SIG-M5 treated with dmso at 0.1 percent for 504 hours (cell line): ENCODE measurements around the gene MOCS1.

Experiments
- DNase-seq: peaks from one replicate; lab custom pipeline; 2025; ENCODE audit not compliant: unreplicated experiment; lab: John Stamatoyannopoulos, UW

The MOCS1 gene

DNA sequence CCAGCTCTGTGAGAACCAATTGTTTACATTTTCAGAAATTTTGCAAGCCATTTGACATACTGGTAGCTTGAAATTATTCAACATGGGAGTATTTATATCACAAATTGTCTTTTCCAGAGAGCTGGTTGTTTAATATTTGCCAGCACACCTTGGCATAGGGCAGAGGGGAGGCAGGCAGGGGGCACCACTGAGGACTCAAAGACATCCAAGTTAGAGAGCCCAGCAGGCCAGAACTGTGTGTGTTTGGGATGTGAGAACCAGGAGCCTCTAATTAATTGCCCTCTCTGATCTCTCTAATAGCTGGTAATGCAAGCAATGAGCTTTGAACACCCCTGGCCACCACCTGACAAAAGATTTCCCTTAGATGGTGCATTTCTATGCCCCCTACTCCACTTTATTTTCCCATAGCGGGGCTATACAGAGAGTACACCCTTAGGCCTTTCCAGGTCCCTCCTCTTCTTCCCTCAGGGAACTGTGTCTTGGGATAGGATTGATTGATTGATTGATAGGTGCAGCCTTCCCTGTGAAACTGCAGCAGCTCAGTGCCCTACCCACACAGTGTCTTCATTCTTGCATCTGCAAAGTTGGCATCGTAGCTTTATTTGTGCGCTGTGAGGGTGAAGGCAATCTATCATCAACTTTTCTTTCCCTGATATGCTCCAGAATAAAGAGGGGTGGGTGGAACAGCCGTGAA is 29.2 kb downstream of the MOCS1 start:
- no peak for DNase-seq

DNA sequence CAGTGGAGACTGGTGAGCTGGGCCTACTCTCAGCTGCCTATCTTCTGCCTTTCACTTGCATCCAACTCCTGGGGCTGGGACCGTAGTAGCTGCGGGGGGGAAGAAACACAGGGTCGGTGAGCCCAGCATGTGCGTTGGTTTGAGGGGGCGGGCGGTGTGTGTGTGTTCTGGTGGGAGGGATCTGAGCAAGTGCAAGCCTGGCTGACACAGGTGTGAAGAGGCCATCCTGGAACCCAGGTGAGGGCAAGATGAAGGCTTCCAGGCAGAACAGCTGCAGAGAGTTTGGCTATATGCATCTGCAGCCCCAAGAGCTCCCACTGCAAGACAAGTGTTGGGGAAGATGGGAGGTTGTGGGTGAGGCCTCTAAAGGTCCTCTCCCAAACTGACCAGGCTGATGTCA is 30.6 kb downstream of the MOCS1 start:
- DNase-seq = no peak

DNA sequence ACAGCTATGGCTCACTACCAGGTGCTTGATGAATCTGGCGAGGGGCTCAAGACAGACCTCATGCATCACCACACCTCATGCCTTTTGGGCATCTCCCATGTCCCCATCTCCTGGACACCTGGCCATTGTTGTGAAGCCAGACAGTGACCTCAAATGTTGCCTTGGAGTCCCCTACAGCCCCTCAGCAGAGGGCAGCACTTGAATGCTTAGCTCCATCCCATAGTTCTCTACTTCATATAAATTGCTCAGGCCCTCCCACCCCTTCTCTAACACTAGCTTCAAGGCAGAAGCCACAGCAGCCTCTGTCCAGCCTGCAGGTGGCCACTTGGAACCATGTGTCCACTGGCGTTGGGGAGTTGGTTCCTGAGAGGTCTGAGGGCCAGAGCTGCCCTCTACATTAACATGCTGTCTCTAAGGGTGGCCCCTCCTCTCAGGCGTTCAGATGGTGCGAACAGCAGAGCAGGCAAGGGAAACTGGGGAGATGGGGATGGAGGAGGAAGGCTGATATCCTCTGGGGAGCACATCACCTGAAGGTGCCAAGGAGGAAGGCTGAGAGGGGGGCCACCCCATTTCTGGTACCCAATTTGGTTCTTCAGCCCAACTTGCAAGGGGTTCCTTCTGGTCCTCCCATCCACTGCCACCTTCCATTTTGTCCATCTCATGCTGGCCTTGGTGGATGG is 31.3 kb downstream of the MOCS1 start:
- DNase-seq = no peak

DNA sequence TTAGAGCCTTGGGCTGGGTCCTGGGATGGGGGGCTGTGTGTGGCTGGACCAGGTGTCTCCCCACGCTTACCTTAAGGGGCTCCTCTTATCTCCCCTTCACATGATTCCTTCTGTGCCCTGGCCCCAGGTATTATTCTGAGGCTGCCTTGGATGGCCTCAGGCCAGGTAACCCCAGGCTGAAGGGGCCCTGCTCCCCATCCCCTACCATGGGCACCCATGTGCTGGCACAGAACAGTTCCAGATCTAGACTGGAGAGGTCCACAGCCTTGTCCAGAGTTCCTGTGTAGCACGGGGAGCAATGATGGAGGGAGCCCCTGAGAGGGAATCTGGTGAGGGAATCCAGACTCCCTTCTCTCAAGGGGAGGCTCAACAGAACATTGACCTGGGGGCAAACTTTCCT is 32.1 kb downstream of the MOCS1 start:
- no peak for DNase-seq

DNA sequence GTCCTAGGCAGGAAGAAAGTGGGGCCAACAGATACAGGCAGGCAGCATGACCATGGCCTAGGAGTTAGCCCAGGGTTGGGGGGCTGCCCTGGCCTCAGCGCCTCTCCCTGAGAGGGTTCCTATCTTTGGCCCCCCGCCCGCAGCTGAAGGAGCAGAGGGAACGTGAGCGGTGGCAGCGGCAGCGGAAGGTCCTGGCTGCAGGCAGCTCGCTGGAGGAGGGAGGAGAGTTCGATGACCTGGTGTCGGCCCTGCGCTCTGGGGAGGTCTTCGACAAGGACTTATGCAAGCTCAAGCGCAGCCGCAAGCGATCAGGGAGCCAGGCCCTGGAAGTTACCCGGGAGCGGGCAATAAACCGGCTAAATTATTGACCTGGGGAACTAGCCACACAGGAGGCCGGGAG is 32.6 kb downstream of the MOCS1 start:
- no peak for DNase-seq

DNA sequence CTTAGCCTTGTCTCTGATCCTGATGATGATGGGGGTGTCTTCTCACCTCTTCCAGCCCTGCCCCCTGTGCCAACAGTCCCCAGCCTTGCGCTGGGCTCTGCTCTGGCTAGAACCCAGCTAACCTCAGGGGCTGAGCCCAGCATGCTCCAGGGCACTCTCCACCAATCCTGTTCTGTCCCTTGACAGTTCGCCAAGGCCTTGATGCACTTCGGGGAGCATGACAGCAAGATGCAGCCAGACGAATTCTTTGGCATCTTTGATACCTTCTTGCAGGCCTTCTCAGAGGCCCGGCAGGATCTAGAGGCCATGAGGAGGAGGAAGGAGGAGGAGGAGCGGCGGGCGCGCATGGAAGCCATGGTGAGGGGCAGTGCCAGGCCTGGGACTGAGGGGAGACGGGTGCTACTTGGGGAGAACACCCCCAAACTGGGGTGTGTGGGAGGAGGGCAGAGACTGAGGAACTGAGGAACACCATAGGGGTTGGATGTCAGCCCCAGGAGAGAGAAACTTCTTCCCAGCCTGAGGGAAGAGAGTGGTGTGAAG is 33.1 kb downstream of the MOCS1 start:
- DNase-seq = no peak

DNA sequence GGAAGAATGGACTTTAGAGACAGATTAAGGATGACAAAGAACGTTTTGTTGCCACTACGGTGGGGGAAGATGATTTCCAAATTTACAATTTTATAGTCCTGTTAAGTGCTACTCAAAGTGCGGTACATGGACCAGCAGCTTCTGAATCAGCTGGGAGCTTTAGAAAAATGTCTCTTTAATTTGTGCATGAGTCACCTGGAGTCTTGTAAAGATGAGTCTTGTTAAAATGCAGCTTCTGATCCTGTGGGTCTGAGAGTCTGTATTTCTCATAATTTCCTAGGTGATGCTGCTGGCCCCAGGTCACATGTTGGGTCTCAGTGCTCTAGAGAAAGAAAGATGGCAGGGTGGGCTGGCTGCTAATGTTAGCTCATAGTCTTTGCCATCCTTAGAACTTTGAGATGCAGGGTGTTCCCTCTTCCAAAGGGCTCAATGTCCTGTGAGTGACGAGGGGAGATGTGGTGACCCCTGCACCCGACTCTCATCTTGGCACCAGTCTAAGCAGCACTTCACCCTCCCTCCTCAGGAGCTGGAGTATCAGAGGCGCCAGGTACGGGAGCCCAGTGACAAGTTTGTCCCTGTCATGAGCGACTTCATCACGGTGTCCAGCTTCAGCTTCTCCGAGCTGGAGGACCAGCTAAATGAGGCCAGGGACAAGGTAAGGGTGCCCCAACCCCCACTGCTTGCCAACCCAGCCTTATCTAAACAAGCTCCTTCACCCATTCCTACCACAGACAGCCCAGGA is 34.5 kb downstream of the MOCS1 start:
- DNase-seq = no peak

DNA sequence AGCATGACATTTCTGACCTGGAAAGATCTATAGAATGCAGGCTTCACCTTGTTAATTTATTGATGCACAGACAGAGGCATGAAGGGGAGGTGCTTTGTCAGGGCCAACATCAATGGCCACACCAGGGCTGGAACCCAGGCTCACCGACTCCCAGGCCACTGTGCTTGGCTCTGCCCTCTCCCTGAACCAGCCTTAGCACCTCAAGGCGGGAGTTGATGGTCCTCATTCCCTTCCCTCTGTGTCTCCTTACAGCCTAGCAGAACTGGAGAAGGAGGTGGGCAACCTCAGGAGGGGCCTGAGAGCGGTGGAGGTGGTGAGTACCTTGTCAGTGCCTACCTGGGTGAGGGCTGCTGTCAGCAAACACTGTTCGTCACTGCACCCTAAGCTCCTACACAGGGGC is 35.6 kb downstream of the MOCS1 start:
- no peak for DNase-seq

DNA sequence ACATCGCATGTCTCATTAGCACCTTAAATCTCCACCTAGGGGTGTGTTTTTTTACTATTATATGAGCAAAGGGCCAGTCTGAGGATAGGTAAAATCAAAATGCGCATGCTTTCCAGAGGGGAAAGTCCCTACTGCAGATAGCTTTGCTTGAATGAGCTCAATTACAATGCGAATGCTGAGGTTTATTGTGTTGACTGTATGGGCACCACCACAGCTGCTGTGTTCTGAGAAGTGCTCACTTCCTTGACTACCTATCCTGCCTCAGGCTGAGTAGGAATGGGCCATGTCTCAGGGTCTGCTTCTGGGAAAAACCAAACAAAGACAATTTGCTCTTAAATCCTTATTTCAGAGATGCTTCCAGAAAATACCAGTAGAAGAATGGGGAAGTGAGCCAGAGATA is 36.6 kb downstream of the MOCS1 start:
- no peak for DNase-seq

DNA sequence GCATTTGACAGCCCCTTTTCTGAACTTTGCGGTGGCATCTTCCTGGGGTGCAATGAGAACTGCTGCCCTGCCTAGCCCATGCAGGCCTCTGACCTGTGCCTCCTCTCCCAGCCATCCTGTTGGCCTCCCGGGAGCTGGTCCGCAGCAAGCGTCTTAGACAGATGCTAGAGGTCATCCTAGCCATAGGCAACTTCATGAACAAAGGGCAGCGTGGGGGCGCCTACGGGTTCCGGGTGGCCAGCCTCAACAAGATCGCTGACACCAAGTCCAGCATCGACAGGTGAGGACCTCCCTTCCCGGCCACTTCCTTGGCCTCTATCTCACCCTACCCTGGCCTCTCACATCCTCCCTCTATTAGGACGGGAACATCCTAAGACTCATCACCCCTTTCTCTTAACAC is 37.6 kb downstream of the MOCS1 start:
- no peak for DNase-seq

DNA sequence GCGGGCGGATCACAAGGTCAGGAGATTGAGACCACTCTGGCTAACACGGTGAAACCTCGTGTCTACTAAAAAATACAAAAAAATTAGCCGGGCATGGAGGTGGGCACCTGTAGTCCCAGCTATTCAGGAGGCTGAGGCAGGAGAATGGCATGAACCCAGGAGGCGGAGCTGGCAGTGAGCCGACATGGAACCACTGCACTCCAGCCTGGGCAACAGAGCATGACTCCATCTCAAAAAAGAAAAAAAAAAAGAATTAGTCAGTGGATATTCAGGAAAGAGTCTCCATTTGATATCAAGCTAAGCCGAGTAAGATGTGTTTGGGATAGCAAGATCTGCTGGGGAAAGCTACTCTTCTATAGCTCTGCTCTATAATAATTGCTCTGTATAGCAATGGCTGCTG is 41.0 kb downstream of the MOCS1 start:
- DNase-seq = no peak

DNA sequence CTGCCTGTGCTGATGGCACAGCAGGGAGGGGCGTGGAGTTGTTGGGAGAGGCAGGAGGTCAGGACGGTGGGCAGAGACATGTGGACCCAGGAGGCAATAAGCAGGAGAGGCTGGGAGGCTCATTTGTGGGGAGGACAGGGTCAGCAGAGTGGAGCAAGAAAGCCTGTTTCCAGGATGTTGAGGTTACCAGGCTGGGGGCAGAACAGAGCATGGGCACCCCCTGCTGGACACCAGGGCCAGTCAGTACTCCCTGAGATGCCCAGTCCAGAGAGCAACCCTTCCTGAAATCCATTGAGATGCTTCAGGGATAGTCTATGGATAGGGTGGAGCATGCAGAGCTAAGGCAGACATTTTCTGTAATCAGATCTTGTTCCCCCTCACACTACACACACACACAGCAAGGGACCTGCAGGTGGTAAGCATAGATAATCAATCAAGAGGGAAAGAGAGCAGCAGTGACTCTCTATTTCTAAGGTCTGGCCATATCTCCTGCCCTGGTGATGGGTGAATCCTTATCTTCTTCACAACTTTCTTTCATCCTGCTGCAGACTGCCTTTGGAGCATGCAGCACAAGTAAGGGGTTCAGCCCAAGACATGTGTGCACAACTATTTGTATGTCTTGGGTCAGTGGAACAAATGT is 41.7 kb downstream of the MOCS1 start:
- DNase-seq = peak; percentile 16

DNA sequence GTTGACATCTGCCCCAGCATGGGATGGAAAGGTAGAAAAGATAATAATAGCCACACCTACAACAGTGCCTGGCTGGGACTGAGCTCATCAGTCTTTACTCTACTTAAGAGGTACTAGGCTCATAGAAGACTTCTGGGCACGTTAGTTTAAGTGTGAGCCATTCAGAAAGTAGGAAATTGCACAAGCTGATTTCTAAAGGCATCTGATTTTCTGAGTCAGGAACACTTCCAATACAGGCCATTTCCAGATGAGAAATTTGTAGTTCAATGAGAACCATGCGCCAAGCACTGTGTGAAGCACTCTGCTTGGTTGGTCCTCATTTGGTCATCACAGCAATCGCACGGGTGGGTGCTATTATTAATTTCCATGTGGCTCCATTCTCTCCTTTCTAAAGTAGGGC is 42.3 kb downstream of the MOCS1 start:
- DNase-seq = no peak

DNA sequence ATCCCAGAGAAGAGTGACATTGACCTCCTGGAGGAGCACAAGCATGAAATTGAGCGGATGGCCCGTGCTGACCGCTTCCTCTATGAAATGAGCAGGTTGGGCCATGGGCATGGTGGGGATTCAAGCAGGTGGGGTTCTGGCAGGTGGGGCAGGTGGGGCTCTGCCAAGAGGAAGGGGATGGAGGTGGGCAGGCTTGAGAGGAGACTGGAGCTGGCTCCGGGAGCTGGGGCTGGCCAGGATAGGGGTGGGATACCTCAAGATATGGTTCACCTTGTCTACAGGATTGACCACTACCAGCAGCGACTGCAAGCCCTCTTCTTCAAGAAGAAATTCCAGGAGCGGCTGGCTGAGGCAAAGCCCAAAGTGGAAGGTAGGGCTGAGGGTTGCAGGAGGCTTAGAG is 42.9 kb downstream of the MOCS1 start:
- DNase-seq = no peak

DNA sequence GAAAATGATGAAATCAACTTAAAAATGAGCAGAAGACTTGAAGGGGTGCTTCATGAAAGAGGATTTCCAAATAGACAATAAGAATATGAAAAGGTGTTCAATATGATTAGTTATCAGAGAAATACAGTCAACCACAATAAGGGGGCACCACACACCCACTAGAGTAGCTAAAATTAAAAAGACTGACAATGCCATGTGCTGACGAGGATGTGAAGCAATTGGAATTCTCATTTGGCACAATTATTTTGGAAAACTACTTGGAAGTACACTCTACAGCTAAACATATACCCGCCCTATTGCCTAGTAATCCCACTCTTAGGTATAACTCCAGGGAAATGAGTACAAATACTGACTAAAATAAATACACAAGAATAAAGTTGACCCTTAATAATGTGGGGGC is 45.0 kb downstream of the MOCS1 start:
- DNase-seq = no peak

DNA sequence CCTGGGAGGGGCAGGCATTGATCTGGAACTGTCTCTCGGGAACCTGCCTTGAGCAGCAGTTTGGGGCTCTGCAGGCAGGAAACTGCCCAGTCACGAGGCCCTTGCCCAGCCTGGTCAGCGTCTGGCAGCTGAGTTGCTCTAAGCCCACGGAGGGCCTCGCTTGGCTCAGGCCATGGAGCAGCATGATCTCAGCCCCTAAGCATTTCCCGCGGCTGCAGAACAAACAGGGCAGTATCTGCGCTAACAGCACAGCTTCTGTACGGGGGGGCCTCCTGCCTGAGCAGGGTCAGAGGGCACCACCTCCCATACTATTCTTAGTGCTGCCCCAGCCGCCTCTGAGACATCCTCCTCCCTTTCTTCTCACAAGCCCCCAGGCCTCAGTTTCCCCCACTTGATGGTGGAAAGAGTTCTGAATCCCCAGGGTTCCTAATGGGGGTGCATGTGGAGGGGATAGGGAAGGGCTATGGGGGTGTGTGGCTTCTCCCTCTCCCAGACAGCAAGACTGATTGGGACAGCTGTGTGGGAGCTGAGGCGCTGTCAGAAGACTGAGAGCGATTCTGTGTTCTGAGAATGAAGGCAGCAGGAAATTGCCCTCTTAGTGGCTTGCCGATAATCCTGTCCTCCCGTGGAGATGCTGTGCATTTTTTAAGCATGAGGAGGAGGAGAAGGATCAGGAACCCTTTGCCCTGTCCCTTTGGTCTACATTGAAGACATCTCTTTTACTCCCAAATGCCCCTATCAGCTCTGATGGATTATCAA is 46.4 kb downstream of the MOCS1 start:
- DNase-seq = no peak

DNA sequence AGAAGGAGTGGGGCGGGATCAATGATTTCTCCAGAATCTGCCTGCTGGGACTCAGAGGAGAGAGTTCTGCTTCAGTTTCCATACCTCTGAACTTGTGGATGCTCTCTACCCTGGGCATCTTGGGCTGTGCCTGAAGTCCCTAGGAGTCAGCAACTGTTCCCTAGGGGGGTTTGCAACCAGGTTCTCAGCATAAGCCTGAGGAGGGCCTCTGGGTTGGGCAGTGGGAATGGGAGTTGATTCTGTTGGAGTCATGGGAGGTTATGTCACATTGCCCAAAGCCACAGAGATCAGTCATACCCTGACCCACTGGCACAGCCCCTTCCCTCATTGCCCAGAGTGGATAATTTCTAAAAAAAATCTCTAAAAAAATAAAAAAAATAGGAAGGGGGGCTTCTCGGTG is 47.4 kb downstream of the MOCS1 start:
- no peak for DNase-seq

DNA sequence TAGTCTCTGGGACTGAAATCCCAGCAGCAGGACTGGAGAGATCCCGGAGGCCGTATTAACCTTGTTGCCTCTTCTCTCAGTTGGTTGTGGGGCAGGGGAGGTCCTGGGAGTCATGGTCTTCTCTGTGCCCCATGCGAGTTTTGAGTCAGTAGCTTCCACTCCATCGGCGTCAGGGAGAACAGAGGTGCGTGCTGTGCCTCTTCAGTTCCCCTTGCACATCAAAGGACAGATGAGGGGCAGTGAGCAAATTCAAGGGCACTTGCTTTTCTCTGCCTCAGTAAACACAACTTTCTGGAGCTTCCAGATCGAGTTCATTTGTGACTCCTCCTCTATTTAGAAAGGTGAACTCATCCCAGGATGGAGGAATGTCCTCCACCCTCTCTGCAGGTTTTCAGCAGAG is 48.6 kb downstream of the MOCS1 start:
- DNase-seq = no peak

DNA sequence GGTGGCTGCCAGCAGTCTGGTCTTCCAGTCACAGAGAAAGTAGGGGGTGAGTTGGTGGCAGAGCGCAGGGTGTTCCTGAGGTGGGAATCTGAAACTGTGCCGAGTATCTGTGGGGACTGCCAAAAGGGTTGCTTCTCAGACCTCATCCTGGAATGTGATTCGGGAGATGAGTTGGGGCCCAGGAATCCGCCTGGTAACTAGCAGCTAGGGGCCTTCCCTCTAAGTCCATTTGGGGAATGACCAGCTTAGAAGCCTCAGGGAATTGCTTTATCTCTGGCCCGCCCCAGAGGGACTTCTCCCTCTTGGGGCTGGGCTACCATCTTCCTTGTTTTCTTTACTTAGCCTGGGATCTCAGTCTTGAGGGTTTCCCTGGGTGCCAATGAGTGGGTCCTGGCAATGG is 49.6 kb downstream of the MOCS1 start:
- no peak for DNase-seq

DNA sequence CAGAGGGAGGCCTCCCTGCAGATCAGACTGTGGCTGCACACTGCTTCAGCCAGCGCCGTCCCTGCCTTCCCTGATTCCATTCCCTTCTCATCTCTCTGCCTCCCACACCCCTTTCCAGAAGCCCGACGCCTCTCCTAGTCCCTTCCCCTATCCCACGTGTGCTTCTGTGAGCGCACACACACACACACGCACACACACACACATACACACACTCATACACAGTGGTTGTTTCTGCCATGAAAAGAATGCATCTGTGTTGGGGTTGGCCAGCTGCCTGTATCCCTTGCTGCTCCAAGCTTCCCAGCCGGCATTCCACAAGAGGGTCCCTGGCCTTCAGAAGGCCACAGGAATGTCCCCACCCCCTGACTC is 51.7 kb downstream of the MOCS1 start:
- no peak for DNase-seq
